Measurements from ENCODE around the gene IMPDH2. TPM values are rescaled to one million over a fixed set of nuclear protein-coding genes. Genes with fewer than 3 reads are reported as not detected.

The IMPDH2 gene
- total RNA-seq, 3 donors from 2014 or later = 664 to 769 (median 721) TPM

DNA sequence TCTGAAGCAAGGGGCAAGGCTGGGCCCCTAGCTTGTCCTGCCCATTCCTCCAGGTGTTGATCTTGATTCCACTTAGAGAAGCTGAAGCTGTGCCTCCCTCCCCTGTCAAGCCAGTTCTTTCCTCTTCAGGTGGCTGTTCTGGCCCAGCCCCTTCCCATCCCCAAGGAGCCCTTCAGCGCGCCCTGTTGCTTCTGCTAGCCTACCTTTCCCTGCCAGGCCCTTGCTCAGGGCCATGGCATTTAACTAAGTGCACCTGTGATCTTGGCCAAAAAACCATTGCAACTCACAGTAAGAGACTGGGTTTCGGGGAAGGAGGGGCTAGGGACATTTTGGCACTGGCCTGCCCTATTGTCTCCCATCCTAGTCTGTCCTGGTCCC lies 23.9 kb downstream of the IMPDH2 start:
- Mint-ChIP-seq H3K4me1 (ENCODE audit: low read depth) (peaks cover 19% of the 10 kb centered on the region), H3K27me3 (ENCODE audit: low read depth) (no peaks in the 10 kb centered on the region), H3K4me3 (no peak overlapping the region), H3K36me3 (ENCODE audit: insufficient read depth) (peaks cover 3% of the 10 kb centered on the region), H3K9me3 (no peaks in the 10 kb centered on the region)
- ATAC-seq (no peak), DNase-seq (no peak)

DNA sequence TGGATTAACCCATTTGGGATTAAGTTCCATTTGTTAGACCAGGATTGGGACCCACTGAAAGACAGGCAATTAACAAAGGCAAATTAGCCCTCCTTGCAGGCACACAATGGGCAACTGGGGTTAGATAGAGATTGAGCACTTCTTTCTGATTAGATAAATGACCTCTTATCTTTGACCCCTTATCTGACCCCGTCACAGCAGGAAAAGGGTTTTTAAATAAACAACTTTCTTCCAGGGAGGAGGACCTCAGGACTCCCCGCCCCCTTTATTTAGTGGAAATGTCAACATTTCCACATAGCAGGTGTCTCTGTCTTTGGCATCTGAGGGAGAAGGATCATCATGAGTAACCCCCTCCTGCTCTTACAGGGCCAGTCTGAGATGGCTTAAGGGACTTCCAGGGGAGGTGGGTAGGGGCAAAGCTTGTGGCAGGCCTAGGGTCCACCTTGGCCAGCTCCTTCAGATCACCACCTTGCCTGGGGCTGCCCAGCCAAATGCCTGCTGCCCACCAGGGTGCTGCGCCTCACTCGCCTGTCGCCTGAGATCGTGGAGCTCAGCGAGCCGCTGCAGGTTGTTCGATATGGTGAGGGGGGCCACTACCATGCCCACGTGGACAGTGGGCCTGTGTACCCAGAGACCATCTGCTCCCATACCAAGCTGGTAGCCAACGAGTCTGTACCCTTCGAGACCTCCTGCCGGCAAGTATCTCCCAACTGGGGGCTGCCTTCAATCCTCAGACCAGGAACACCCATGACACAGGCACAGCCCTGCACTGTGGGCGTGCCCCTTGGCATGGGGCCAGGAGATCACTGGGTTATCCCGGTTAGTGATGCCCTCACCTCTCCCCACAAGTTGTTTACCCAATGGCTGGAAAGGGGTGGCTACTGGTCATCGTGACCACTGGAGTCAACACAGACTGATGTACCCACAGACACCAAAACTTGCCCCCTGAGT lies 24.6 kb downstream of the IMPDH2 start:
- DNase-seq = no peak
- Mint-ChIP-seq H3K4me1 (ENCODE audit: low read depth) (peaks cover 19% of the 10 kb centered on the region), H3K9me3 (no peaks in the 10 kb centered on the region), H3K4me3 (no peak overlapping the region), H3K27me3 (ENCODE audit: low read depth) (no peaks in the 10 kb centered on the region), H3K36me3 (ENCODE audit: insufficient read depth) (peaks cover 3% of the 10 kb centered on the region)
- ATAC-seq = no peak

DNA sequence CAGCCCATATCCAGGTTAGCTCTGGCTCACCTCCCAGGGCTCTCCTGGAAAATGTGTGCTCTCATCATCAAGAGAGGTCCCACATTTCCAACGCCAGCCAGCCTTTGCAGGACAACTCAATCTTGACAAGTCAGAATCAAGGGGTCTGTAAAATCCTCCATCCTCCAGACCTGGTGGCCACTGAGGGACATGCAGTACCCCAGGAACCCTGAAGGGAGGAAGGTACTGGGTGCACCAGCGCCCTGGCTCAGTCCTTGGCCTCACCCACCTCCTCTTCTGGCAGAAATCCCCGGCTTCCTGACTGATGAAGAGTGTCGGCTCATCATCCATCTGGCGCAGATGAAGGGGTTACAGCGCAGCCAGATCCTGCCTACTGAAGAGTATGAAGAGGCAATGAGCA lies 28.0 kb downstream of the IMPDH2 start:
- no peaks in the 10 kb centered on the region for H3K27me3 Mint-ChIP-seq (ENCODE audit: low read depth)
- DNase-seq (no peak), ATAC-seq (no peak)
- H3K4me3 Mint-ChIP-seq = no peak overlapping the region
- no peaks in the 10 kb centered on the region for H3K4me1 Mint-ChIP-seq (ENCODE audit: low read depth)
- H3K36me3 Mint-ChIP-seq (ENCODE audit: insufficient read depth) = no peaks in the 10 kb centered on the region
- no peaks in the 10 kb centered on the region for H3K9me3 Mint-ChIP-seq

DNA sequence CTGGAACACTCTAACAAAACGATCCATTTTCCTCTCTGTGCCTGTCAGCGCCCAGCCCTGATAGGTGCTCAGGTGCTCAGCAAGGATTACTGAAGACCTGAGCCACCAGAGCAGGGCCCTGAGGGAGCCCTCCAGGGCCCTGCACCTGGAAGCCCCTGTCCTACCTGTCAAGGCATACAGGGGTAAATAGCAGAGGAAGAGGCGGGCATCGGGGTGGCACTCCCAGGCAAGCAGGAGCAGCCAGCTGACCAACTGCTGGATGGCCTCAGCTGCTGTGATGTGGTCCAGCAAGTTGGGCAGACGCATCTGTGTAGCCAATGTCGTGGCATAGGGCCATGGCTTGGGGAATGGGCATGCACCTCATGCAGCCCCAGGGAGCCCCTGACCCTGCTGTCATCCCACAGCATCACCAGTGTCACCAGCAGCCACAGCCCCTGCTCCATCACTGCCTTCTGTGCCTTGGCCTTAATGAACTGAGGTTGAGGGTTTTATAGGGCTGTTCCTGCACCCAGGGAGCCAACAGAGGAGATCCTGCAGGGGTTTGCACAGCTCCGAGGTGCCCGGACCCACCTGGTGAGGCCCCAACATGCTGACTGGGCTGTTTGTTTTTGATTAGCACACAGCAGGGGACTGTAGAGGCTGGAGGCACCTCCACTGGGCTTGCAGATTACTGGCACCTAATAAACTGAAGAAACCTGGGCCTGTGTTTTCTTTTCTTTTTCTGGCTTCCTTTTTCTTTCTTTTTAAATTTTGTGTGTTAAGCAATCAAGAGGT lies 29.9 kb downstream of the IMPDH2 start:
- ATAC-seq (no peak), DNase-seq (no peak)
- Mint-ChIP-seq H3K4me1 (ENCODE audit: low read depth) (no peaks in the 10 kb centered on the region), H3K4me3 (no peak overlapping the region), H3K9me3 (no peaks in the 10 kb centered on the region), H3K27me3 (ENCODE audit: low read depth) (no peaks in the 10 kb centered on the region), H3K36me3 (ENCODE audit: insufficient read depth) (peaks cover 4% of the 10 kb centered on the region)

DNA sequence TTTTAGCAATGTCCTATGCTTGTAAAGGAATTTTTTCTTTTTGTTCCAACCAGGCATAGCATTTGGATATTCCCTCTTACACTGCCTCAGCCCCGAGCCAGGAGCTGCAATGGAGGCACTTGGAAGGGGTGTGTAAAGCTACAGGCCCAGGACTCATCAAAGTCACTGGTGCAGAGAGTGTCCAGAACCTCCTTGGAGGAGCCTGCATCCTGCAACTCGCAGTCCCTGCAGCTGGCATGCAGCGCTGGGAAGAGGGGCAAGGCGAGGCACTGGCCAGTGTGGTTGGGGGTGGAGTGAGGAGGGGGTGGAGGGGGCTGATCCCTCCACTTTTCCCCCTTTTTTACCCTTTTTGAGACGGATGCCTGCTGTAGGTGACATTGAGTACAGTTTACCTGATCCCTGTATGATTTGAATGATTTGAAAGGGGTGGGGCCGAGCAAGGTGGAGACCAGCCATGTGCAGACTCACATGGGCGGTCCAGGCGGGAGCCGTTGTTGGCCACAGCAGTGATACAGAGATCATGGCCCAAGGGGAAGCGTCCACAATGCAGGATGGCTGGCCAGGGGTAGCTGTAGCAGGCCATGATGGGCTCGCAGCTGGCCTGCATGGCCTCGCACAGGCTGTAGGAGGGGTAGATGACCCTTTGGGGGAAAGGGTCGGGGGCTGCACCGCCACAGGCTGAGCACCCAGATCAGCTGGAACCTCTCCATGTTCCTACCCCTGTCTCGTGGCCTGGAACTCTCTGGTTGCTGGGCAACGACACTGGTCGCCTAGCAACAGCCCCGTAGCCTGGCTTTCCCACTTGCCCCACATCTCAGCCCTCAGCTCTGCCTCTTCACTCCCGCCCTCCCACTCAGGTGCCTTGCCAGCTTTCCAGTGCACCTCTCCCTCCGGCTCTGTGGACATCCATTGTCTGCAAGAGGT lies 31.2 kb downstream of the IMPDH2 start:
- H3K4me3 Mint-ChIP-seq = no peak overlapping the region
- DNase-seq = no peak
- no peak for ATAC-seq
- H3K27me3 Mint-ChIP-seq (ENCODE audit: low read depth) = no peaks in the 10 kb centered on the region
- H3K36me3 Mint-ChIP-seq (ENCODE audit: insufficient read depth) = peaks cover 6% of the 10 kb centered on the region
- H3K9me3 Mint-ChIP-seq = no peaks in the 10 kb centered on the region
- peaks cover 6% of the 10 kb centered on the region for H3K4me1 Mint-ChIP-seq (ENCODE audit: low read depth)

DNA sequence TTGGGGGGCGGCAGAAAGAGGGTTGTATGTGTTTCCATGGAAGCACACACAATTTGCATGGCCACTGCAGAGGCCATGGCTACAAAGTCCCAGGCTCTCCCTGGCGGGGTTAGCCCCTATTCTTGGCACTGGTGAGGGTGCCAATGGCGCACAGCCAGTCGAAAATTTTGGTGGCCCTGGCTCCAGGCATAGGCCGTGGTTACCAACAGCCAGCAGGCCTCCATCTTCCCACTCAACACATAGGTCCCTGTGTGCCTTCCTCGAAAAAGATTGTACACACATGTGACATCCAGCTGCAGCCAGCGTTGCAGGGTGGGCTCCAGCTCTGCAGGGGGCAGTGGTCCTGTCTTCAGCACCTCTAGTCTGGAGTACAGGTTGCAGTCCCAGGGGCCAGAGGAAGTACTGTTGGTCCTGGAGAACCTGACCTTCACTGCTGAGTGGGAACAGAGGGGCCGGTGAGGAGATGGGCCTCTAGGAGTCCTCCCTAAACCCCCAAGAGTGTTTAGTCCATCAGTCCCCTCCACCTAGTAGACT lies 32.0 kb downstream of the IMPDH2 start:
- peaks cover 6% of the 10 kb centered on the region for H3K36me3 Mint-ChIP-seq (ENCODE audit: insufficient read depth)
- no peak overlapping the region for H3K4me3 Mint-ChIP-seq
- H3K27me3 Mint-ChIP-seq (ENCODE audit: low read depth) = no peaks in the 10 kb centered on the region
- H3K9me3 Mint-ChIP-seq = no peaks in the 10 kb centered on the region
- no peak for ATAC-seq
- peaks cover 6% of the 10 kb centered on the region for H3K4me1 Mint-ChIP-seq (ENCODE audit: low read depth)
- no peak for DNase-seq

DNA sequence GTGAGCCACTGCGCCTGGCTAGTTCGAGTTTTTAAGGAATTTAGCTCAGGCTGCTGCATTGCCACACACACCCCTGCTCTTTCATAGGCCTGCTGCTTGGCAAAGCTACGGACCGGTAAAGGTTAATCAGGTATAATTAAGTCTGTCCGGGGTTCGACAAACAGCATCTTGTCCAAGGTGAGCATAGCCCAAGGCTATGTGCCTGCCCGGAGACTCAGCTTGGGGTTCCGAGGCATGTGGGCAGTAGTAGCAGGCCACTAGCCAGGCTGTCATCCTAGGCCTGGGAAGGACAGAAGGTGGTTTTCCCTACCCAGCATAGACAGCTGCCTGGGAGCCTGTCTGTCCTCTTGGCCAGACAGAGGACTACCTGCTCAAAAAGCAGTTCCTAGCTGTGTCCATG lies 32.6 kb downstream of the IMPDH2 start:
- Mint-ChIP-seq H3K4me1 (ENCODE audit: low read depth) (peaks cover 12% of the 10 kb centered on the region), H3K36me3 (ENCODE audit: insufficient read depth) (peaks cover 6% of the 10 kb centered on the region), H3K27me3 (ENCODE audit: low read depth) (no peaks in the 10 kb centered on the region), H3K9me3 (no peaks in the 10 kb centered on the region), H3K4me3 (no peak overlapping the region)
- DNase-seq = no peak
- ATAC-seq = no peak

DNA sequence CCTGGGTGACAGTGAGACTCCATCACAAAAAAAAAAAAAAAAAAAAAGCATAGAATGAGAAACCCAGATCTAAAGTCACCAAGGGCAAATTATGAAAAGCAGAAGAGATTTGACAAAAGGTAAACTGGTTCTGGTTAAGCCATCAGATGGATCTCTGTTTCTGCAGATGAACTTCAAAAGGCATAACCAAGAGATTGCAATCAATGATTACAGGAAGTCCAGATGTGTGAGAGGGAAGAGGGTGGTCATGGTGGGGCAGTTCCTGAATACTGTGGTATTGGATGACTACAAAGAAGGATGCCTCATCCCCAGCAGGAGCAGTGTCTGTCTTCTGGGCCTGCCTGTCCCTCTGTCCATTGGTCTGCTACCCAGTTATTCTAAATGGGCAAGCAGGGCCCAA lies 35.4 kb downstream of the IMPDH2 start:
- peaks cover 6% of the 10 kb centered on the region for H3K36me3 Mint-ChIP-seq (ENCODE audit: insufficient read depth)
- H3K27me3 Mint-ChIP-seq (ENCODE audit: low read depth) = no peaks in the 10 kb centered on the region
- no peak for ATAC-seq
- H3K4me1 Mint-ChIP-seq (ENCODE audit: low read depth) = peaks cover 28% of the 10 kb centered on the region
- H3K9me3 Mint-ChIP-seq = no peaks in the 10 kb centered on the region
- no peak overlapping the region for H3K4me3 Mint-ChIP-seq
- DNase-seq = no peak

DNA sequence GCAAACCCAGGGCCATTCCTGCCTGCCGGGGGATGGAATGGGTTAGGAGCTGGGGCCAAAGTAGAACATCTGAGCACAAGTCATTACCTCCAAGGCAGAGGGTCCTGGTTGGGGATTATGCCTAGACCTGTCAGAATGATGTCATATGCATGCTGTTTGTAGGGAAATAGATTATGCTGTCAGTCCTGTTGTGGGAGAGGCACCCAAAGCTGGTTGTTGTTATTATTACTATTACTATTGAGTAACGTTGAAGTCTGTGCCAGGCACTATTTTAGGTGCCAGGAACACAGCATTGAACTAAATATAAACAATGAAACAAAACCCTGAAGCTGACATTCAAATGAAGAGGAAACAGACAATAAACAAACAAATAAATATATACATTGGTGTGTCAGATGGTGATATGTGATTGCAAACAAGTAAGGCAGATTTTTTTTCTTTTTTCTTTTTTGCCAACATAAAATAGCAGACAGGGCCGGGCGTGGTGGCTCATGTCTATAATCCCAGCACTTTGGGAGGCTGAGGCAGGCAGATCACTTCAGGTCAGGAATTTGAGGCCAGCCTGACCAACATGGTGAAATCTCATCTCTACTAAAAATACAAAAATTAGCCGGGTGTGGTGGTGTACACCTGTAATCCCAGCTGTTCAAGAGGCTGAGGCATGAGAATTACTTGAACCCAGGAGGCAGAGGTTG lies 37.2 kb downstream of the IMPDH2 start:
- ATAC-seq (no peak), DNase-seq (no peak)
- H3K9me3 Mint-ChIP-seq = no peaks in the 10 kb centered on the region
- peaks cover 6% of the 10 kb centered on the region for H3K36me3 Mint-ChIP-seq (ENCODE audit: insufficient read depth)
- H3K4me3 Mint-ChIP-seq = peak overlapping the region; percentile 91
- H3K27me3 Mint-ChIP-seq (ENCODE audit: low read depth) = no peaks in the 10 kb centered on the region
- peaks cover 36% of the 10 kb centered on the region for H3K4me1 Mint-ChIP-seq (ENCODE audit: low read depth)

DNA sequence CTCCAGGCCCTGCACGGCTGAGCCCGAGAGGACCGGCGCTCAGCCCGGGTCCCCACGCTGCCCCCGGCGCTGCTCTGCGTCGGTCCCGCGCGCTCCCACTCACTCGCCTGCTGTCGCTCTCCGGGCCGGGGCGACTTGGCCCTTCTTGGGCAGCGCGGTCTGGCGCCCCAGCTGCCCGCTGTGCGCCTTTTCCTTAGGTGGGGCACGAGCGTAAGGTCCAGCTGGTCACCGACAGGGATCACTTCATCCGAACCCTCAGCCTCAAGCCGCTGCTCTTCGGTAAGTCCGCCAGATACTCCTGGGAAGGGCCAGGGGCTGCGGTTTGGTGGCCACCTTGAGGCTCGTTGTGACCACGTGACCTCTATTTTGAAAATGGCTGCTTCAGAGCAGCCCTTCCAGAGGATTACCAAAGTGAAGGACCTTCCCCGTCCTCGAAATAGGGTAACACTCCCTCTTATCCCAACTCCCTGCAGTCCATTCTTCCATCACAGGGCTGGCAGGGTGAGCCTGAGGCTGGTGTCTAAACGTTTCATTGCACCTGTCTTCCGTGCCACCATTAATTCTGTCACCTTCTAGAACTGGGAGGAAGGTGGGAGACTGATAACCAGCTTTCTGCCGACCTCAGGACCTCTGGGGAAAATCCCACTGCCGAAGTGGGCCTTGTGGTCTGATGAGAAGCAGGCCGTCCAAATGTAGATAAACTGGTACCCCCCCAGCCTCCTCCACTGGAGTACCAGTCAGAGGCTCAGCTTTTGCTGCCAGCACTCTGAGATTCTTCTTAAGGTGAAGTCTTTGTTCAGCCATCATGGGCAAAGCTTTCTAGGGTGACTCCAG lies 38.3 kb downstream of the IMPDH2 start:
- ATAC-seq = peak; percentile 24 to 33
- H3K27me3 Mint-ChIP-seq (ENCODE audit: low read depth) = no peaks in the 10 kb centered on the region
- no peak for DNase-seq
- peaks cover 36% of the 10 kb centered on the region for H3K4me1 Mint-ChIP-seq (ENCODE audit: low read depth)
- peaks cover 6% of the 10 kb centered on the region for H3K36me3 Mint-ChIP-seq (ENCODE audit: insufficient read depth)
- H3K9me3 Mint-ChIP-seq = no peaks in the 10 kb centered on the region
- H3K4me3 Mint-ChIP-seq = peak overlapping the region; percentile 91

DNA sequence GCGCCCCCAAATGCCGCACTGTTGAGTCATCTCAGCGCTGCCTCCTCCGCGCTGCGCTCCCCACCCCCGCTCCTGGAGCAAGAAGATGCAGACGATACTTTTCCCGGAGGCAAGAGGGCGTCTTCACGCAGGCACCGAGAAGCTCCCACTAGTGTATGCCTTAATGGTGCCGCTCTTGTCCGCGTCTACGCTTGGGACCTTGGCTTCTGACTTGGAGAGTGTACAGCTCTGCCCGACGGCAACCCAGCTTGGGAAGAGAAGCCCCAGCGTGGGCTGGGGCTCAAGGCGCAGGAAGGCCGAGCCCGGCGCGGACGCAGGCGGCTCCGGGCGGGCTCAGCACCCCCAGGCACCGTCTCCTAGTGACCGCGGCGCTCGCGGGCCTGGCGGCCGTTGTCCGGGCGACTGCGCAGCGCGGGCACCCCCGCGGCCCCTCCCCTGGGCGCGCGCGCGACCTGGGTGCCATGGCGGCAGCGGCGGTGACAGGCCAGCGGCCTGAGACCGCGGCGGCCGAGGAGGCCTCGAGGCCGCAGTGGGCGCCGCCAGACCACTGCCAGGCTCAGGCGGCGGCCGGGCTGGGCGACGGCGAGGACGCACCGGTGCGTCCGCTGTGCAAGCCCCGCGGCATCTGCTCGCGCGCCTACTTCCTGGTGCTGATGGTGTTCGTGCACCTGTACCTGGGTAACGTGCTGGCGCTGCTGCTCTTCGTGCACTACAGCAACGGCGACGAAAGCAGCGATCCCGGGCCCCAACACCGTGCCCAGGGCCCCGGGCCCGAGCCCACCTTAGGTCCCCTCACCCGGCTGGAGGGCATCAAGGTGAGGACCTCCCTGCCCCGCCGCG lies 39.2 kb downstream of the IMPDH2 start, which contains the start of gene P4HTM:
Gene P4HTM, plus strand, starts transcription at position 446 of the 840 bp plus-strand sequence. Its CDS starts 16 bp downstream, at position 462.
- Mint-ChIP-seq H3K4me3 (peak within 1 kb of the TSS; percentile 91), H3K9me3 (no peaks in the 10 kb centered on the region), H3K27me3 (ENCODE audit: low read depth) (no peaks in the 10 kb centered on the region), H3K4me1 (ENCODE audit: low read depth) (peaks cover 36% of the 10 kb centered on the region), H3K36me3 (ENCODE audit: insufficient read depth) (peaks cover 2% of the 10 kb centered on the region)
- ATAC-seq (peak; percentile 81 to 82), DNase-seq (peak; percentile 86)

Measured in activated T-cell treated with anti-CD3 and anti-CD28 coated beads, Interleukin-2, amount 50 U/mL, for 4 hours (primary cell).